CD4-positive, alpha-beta T cell treated with Interleukin-21 for 1 hour (primary cell): ENCODE data around the gene RBMS1.

Experiments used
- DNase-seq: peaks from one replicate; pipeline ENCODE4 v3.0.0-alpha.2; 2020

Gene RBMS1

GRCh38 chr2:160431441-160431840 is 62.2 kb downstream of the RBMS1 start:
- DNase-seq, result no peak

- DNase-seq, result no peak
Observed at GRCh38 chr2:160430001-160430344, 63.6 kb downstream of the RBMS1 start.

- DNase-seq, result peak; percentile 74
Observed at GRCh38 chr2:160429248-160430000, 64.2 kb downstream of the RBMS1 start.

GRCh38 chr2:160428405-160428763 is 65.2 kb downstream of the RBMS1 start:
- DNase-seq, result no peak

- DNase-seq, result peak; percentile 68
Observed at GRCh38 chr2:160427629-160428404, 65.8 kb downstream of the RBMS1 start.

- no peak for DNase-seq
Observed at GRCh38 chr2:160426604-160427003, 67.0 kb downstream of the RBMS1 start.

- DNase-seq, result no peak
Observed at GRCh38 chr2:160425434-160426151, 68.0 kb downstream of the RBMS1 start.

- DNase-seq, result no peak
Observed at GRCh38 chr2:160423126-160423525, 70.5 kb downstream of the RBMS1 start.

GRCh38 chr2:160421646-160422501 is 71.7 kb downstream of the RBMS1 start:
- peak; percentile 60 for DNase-seq

- no peak for DNase-seq
Observed at GRCh38 chr2:160420711-160421110, 72.9 kb downstream of the RBMS1 start.

- no peak for DNase-seq
Observed at GRCh38 chr2:160419776-160420505, 73.7 kb downstream of the RBMS1 start.

GRCh38 chr2:160418853-160419252 is 74.8 kb downstream of the RBMS1 start:
- no peak for DNase-seq

GRCh38 chr2:160418398-160418765 is 75.2 kb downstream of the RBMS1 start:
- no peak for DNase-seq

- DNase-seq, result no peak
Observed at GRCh38 chr2:160417745-160418397, 75.7 kb downstream of the RBMS1 start.

- no peak for DNase-seq
Observed at GRCh38 chr2:160415991-160416390, 77.6 kb downstream of the RBMS1 start.

- DNase-seq, result no peak
Observed at GRCh38 chr2:160411955-160412354, 81.7 kb downstream of the RBMS1 start.

GRCh38 chr2:160411167-160411566 is 82.4 kb downstream of the RBMS1 start:
- peak; percentile 40 for DNase-seq

GRCh38 chr2:160409480-160409879 is 84.1 kb downstream of the RBMS1 start:
- DNase-seq, result no peak

- no peak for DNase-seq
Observed at GRCh38 chr2:160408959-160409291, 84.7 kb downstream of the RBMS1 start.

GRCh38 chr2:160408173-160408958 is 85.2 kb downstream of the RBMS1 start:
- no peak for DNase-seq
